HS-27A (cell line): Measurements from ENCODE around the gene RPS18.

Source experiments
- DNase-seq: peaks from one replicate; pipeline ENCODE4 v3.0.0-alpha.2; 2012; ENCODE audit warnings: low read depth, missing footprints

The RPS18 gene

DNA sequence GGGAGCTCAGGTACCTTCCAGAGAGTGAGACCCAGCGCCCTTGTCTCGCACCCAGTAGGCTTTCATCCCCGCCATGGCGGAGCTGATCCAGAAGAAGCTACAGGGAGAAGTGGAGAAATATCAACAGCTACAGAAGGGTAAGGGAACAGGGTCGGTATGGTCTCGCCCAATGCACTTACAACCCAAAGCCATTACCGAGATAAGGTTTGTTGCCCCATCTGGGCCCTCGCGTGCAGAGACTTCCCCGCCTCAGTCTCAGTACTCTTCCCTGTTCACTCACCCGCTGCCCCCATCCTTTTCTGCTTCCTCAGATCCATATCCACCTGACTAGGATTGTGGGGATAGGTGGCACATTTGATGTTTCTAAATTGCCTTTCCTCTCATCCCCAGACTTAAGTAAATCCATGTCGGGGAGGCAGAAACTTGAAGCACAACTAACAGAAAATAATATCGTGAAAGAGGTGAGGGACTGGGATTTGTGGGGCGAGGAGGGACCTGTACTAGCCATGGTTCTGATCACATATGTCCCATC, 18.0 kb downstream of the RPS18 start:
- no peak for DNase-seq

DNA sequence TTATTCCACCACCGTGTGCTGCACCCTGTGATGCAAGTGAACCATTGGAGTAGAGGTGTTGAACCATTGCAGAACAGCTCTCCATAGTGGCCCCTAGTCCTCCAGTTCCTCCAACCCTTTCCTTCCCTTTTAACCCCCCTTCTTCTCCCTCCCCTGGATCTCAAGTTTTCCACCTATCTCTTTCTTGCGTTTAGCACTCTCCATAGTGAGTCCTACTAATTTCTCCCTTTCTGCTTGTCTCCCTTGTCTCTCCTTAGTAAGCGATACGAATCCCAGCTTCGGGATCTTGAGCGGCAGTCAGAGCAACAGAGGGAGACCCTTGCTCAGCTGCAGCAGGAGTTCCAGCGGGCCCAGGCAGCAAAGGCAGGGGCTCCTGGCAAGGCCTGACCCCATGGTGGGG, 18.6 kb downstream of the RPS18 start:
- DNase-seq = no peak

DNA sequence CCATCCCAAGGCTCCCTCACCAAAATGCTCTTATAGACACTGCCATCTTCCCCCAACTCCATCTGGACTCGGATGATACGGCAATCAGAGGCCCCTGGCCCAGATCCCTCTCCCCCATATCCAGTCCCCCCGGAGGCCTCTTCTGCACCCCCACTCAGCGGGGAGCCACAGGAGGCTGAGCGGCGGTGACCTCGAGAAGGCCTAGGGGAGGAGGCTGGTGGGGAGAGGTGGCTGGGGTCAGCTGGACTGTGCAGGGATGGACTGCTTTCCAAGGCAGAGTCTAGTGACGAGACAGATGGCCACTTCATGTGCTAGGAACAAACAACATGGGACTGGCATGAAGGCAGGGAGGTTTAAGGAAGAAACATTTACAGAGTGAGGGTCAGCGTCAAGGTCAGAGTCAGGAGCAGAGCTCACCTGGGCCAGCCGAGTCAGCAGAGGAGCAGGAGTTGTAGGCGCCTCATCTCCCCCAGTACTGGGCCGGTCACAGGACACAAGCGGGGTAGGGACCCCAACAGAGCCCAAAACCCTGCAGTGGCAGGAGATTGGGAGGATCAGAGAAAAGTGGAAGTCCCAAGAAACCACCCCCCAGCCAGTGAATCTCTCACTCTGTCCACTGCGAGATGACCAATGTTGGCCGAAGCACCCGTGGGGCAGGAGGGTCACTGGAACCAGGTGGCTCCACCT, 21.3 kb downstream of the RPS18 start:
- no peak for DNase-seq

DNA sequence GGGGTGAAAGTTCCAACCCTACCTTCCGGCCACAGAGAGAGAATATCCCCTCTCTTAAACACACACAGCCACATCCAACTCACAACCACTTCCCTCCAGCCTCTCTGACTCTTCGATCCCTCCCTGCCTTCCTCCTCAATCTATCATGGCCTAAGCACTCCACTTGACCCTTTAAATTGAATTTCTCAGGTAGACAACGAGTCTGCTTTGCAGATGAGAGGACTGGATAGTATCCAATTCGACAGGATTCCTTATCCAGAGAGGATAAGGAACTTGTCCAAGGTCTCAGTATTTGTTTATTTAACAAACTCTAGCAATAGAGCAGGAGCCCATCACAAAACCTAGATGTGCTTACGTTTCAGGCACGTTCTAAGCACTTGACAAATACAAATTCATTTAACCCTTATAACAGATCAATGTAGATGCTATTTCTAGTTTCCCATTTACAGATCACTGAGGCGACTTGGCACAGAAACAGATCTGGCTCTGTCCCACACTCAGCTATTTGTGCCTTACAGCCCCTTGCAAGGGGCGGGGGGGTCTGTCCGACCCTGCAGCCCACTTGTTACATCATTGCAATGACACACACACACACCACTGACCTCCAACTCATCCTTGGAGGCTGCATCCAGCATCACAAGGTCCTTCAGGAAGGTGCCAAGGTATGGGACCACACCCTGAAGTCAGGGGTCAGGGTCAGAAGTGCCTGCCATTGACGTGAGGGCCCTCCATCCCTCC, 22.4 kb downstream of the RPS18 start:
- DNase-seq = no peak

DNA sequence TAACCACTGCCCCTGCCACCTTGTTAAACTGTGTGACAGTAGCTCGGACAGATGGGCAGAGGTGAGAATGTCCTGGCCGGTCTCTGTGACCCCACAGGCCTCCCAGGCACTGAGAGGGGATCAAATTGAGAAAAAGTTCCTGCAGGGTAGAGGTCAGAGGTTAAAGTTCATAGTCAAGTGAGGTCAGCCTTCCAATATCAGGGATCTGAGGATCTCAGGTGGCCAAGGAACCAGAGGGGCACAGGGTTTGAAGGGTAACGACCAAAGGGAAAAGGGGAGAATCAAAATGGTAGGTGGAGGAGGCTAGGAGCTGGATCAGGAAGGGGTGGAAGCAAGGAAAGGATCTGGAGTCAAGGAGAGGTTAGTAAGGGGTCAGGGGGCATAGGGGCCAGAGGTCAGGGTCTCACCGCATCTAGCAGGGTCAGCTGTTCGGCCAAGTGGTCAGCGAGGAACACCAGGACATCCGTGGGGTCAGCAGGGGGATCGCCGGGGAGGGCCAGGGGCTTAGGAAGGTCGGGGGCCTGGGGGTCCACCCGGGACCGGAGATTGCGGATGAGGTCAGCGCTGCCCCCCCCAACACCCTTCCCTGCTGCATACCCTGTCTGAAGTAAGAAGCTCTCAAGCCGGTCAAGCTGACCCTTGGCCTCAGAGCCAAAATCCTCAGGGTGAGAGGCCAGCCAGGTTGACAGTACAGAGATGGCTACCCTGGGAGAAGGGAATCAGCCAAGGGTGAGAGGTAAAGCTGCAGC, 23.9 kb downstream of the RPS18 start:
- DNase-seq = no peak

DNA sequence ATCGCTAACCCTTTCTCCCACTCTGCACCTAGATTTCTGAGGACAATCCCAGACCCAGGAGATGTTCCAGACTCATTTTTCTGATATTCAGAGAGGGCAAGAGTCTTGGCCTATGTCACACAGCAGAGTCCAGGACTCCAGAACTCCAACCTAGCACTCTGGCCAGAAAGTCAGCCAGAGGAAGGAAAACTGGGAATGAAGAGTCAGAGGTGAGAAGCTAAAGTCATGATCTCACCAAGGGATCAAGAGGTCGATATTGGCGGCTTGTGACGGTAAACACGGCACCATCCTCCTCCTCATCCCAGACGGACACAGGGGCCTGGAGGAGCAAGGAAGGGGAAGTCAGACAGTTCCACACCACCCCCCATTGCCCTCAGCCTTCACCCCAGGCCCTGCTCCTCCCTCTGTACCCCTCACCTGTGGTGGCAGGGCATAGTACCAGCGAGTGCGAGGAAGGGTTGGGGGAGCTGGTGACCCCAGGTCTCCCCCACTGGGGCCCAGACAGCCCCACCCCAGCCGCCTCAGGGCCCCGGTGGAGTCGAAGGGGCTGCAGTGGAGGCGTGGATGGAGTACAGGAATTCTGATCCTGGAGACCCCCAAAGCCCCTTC, 25.0 kb downstream of the RPS18 start:
- DNase-seq = no peak

DNA sequence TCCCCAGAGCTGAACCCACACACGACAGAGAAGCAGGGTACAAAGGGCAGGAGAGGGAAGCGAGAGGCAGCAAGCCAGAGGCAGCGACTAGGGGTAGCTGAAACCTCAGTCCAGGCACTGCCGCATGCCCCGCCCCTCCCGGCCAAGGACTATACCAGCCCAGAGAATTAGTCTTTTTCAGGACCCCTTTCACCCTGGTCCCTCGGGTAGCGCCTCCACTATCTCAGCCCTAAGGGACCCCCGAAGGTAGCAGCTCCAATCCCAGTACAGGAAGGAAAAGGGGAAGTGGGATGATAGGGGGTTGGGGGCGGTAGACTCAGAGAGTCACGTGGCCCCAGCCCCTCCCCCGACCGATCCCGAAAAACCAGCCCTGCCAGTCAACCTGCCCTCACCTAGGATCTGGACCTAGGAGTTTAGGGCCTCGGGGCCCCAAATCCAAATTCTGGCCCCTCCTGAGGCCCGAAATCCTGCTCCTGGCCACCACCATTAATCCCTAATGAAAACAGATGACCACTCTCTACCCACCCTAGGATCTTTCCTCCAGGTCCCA, 25.6 kb downstream of the RPS18 start:
- DNase-seq = no peak

DNA sequence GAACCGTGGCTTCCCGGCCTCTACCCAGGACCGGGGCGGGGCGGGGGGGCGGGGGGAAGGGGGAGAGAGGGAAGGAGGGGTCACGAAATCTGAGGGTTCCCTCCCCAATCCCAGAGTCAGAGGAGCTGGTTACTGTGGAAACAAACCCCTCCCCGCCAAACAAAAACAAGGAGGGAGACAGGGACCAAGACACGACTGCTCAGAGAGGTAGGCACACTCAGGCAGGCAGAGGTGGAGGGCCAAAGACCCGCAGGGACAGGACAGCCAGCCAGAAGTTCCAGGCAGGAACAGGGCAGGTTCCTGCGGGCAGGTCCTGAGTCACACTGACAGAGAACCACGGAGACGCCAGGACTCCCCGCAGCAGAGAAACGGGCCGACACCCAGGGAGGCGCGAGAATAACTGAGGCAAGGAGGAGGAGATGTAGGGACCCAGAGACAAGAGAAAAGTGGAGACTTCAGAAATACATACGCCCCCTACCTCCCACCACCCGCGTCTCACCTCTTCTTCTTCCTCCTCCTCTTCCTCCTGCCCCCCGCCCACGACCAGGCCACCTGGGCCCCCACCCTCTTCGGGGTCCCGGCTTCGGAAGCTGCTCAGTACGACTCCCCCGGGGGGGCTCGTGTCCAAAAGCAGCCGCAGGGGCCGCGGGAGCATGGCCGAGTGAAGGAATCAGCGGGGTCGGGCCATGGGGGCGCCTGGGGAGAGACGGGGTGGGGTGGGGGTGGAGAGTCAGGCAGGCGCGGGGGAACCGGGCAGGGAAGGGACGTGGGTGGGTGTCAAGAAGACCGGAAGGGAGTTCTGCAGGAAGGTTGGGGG, 26.3 kb downstream of the RPS18 start:
- DNase-seq = no peak

DNA sequence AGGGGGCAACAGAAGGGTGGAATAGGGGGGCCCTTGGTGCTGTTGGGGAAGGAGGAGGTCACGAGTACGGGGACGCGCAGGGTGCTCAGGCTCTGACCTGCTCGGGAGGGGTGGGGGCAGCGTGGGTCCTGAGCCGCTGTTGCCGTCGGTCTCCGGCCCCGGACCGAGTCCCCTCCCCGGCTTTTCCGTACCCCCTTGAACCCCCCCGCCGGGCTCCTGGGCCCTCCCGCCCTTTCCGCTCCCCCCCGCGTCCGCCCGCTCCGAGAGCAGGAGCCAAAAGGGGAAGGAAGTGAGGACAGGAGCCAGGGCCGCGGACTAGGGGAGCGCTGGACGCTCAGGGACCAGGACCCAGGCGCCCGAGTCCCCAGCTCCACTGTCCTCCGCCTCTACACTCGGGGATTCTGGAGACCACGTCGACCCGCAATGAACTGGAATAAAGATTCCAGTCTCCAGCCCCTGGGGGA, 26.9 kb downstream of the RPS18 start, which contains the start of gene RGL2:
RGL2 (minus strand) TSS at position 170 of the 464 bp plus-strand sequence. CDS start 332 bp downstream, outside the sequence.
- DNase-seq = no peak

DNA sequence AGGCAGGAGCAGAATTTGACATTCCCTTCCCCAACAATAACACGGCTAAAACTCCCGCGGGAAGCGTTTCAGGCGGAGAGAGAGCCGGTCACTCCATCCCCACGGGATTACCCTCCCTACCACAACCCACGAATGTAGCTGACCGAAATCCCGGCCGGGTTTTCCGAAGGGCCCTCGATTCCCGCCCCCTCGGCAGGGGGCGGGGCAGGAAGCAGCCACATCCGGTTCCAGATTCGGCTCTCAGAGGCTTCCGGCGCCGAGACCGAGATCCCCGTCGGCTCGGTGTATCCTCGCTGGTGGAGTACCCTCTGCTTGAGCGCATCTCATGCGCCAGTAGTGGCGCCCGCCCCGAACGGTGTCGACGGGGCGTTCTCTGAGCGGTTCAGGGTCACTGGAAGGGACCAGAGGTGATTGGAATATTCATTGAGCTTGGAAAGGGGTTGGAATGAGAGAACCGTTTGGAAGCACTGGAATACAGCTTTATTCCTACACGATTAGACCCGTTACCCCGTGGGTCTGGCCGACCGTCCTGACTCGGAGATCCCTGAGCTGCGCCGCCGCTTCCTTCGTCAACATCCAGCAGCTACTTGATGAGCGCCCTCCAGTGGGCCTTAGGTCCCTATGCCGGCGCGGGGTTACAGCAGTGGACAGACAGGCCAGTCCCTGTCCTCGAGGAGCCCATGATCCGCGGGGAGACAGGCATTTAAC, 27.5 kb downstream of the RPS18 start:
- peak; percentile 86 for DNase-seq

DNA sequence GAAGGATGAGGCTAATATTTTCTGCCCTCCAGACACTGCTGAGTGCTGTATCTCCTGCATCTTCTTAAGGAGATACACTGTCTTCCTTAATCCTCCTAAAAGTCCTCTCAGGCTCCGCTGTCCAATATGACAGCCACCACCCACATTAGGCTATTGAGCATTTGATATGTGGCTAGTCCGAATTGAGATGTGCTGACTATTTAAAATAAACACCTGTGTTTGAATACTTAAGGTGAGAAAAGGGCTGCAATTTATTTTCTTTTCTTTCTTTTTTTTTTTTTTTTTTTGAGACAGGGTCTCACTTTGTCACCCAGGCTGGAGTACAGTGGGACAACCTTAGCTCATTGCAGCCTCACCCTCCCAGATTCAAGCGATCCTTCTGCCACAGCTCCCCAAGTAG, 30.0 kb downstream of the RPS18 start:
- DNase-seq = no peak

DNA sequence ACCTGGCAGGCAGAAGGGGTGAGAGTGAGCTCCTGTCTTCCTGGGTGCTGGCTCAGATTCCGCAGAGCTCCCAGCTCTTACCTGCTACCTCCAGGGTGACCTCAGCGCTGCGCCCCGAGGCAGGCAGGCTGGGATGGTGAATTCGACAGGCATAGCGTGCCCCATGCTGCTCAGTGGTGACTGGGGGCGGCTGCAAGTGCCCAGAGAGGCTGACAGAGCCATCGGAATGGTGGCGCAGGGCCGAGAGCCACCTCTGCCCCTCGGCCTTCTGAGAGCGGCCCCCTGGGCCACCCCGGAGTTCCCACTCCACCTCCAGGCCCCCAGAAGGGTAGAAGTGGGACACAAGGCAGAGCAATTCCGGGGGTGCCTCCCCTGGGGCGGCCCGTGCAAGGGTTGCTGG, 32.3 kb downstream of the RPS18 start:
- DNase-seq = no peak

DNA sequence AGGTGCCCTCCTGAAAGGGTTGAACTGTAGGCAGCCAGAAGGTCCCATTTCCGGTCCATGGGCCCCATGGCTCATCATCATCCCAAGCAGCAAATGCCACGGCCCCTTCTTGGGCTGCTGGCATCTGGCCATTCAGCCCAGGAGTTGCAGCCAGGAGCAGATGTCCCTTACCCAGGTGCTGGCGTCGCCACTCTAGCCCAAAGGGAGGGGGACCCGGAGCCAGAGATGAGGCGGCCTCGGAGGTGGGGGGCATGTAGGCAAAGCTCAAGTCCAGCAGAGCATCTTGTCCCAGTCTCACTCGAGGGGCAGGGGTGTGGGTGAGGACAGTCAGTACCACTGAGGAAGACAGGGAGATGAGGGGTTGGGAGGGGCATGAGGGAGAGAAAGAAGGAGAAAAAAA, 33.2 kb downstream of the RPS18 start:
- no peak for DNase-seq

DNA sequence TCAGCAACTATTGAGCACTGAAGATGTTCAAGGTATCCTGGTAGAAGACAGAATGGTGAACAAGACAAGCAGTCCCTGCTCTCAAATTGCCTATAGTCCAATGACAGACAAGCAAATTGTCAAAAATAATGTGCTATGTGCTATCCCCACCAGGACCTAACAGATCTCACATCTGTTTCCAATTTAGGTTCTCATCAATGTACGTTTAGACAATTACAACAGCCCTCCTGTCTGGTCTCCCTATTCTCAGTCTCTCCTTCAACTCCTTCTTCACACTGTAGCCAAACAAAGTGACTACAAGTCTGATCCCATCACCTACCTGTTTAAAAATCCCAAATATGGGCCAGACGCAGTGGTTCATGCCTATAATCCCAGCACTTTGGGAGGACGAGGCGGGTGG, 34.5 kb downstream of the RPS18 start:
- no peak for DNase-seq

DNA sequence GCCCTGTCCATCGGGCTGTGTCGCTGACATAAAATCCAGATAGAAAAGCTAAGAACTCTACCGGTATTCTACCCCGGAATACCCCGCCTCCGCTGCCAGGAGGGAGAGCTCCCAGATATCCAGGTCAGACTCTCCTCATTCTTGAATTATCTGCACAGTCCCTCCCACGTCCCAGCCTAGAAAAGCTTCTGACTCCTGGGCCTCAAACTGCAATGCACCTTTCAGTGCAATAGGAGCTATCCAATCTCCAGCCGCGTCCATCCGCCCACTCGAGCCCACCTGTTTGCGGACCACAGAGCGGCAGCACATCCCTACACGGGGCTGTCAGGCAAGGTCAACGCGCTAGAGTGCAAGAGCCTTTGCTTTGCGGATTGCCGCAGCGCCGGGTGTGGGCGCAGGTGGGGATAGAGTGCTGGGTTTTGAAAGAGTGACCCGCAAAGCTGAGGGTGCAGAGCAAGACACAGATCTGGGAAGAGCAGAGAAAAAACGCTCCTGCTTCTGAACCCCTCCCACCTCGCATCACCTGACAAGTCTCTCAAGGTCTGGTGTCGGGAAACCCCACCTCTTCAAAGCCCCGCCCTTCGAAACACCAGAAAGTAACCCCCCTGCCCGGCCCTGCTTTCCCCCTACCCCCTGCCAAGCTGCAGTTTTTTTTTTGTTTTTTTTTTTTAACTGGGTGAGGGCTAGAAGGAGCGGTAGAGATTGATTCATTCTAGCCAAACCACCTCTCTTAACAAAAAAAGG, 40.7 kb downstream of the RPS18 start:
- no peak for DNase-seq

DNA sequence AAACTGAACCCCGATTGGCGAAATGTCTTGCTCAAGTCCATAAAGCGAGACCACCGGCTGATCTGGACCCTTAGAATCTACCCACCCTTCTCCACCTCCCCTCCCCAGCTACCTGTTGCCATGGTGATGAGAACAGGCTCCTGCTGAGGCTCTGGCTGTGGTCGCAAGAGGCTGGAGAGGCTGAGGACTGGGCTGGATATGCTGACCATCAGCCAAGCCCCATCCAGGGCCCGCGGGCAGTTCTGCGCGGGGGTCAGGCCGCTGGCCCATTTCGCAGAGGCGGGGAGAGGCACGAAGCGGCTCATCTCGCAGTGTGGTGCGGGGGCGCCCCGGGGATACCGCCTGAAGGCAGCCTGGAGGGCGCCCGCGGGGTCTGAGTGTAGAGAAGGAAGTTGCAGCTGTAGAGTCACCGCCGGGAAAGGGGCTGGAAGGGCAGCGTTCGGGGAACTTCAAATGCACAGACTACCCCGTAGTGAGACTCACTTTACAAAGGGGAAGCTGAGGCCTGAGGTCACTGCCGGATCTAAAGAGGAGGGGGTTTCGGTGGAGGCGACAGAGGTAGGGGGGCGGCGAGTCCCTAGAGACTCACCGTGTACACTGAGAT, 41.3 kb downstream of the RPS18 start:
- no peak for DNase-seq

DNA sequence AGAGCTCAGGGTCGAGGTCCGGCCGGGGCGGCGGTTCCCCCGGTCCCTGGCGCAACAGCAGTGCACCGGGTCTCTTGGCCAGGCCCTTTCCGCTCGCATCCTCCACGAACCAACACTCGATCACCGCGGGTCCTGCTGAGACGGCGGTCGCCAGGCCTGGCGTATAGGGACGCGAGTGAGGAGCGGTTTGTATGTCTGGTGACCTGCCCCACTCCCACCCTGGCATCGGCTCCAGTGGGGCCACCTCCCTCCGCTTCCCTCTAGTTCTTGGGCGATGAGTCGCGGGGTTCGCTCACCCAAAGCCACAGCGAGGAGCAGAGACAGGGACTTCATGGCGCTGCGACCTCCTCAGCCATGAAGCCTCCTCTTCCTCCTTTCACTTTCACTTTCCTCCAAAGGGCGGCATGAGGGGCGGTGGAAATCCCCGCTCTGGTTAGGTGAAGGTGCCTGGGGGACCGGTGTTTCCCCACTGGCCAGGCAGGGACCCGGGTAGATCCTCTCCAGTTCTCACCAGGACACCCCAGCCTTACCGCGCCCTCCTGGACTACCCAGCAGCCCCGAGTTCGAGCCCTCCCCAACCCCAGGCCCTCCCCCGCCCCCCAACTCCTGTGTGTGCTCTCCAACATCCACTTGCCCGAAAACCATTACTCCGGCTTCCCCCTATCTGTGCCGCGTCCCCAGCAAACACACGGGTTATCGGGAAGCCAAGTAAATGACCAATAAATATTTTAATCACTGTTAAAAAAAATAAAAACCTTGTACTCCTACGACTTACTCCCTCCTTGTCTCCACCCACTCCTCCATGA, 42.0 kb downstream of the RPS18 start, which contains the start of gene TAPBP:
TAPBP (minus strand) TSS at position 370 of the 806 bp plus-strand sequence; CDS start at position 333, 37 bp downstream.
- peak; percentile 29 for DNase-seq

DNA sequence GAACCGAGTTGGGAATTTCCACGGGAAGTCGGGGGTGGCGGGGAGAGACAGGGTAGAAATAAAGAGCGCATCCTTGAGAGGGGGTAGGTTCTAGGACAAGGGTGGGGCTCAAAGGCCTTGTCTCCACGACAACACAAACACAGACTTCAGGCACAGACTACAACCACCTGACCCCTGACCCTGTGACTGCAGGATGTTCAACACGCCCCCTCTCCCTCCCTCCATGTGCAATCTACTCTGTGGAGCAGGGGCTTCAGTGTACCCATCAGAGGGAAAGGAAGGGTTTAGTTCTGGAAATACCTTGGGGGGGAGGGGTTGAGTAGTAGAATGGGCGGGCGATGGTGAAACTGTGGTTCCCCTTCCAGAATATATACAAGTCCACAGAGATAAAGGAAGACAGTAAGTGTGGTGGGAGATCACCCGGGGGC, 42.7 kb downstream of the RPS18 start:
- no peak for DNase-seq
